Dedifferentiated amniotic fluid mesenchymal stem cell (primary cell): Measurements from ENCODE around the gene LITAF.
"Not testable (repeated sequence)": the region's sequence is repeated elsewhere in the genome, so short reads cannot be mapped to it uniquely, and the experiment has no call there.

Experiments
- DNase-seq: peaks from one replicate; pipeline ENCODE4 v3.0.0-alpha.2; 2016; ENCODE audit errors: extremely low spot score

The LITAF gene

DNA sequence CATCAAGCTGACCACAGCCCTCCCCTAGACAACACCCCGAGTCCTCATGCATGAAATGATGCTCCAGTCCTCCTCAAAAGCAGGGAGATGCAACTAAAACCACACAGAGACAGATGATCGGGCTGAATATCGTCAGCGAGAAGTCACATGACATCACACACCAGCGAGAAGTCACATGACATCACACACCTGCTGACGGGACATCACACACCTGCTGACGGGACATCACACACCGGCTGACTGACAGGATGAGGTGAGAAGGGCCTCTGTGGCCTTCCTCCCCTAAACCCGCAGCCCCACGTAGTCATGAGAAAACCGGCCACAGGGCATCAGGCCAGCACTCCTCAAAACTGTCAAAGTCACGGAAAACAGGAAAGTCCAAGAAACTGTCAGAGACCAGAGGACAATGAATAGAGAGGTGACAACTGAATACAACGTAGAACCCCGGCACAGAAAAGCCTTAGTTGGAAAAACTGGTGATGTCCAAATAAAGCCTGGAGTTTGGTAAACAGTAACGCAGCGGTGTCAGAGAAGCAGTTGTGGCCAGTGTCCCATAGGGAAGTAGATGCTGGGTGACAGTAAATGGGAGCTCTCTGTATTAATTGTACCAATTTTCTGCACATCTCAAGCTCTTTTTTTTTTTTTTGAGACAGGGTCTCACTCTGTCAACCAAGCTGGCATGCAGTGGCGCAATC lies 14.3 kb downstream of the LITAF start:
- DNase-seq = no peak

DNA sequence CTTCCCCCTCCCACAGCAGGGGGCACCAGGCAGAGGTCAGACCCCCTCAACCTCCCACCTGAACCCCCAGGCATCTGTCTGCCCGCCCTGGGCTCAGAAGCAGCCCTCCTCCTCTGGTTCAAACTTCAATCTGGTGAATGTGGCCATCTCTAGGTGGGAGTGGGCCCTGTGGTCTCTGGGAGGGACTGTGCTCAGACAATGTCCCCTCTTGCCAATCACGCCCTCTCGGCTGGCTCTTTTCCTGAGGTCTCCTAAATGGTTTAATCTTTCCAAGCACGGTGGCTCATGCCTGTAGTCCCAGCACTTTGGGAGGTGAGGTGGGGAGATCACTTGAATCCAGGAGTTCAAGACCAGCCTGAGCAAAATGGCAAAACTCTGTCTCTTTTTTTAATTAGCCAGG lies 15.2 kb downstream of the LITAF start:
- DNase-seq = no peak

DNA sequence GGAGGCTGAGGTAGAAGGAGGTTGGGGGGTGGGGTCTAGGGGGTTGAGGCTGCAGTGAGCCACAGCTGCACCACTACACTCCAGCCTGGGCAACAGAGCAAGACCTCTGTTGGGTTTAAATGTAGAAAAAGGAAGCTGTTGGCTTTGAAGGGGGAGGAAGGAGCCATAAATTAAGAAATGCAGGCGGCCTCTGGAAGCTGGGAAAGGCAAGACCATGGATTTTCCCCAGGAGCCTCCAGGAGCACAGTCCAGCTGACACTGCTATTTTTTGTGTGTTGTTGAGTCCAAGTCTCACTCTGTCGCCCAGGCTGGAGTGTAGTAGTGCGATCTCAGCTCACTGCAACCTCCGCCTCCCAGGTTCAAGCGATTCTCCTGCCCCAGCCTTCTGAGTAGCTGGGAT lies 15.9 kb downstream of the LITAF start:
- DNase-seq = no peak

DNA sequence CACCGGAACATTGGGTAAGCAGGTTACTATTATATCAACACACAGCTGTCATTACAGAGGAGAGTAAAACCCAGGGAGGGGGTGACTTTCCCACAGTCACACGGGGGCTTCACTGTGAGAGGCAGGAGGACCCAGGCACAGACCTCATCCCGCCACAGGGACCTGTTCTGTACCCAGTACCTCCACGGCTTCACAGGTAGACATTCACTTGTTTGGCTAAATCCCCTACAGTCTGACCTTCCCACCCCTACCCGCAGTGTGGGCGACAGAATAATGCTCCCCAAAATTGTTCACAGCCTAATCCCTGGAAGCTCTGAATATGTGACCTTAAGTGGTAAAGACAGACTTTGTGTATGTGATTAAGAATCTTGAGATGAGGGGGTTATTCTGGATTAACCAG lies 16.5 kb downstream of the LITAF start:
- no peak for DNase-seq

DNA sequence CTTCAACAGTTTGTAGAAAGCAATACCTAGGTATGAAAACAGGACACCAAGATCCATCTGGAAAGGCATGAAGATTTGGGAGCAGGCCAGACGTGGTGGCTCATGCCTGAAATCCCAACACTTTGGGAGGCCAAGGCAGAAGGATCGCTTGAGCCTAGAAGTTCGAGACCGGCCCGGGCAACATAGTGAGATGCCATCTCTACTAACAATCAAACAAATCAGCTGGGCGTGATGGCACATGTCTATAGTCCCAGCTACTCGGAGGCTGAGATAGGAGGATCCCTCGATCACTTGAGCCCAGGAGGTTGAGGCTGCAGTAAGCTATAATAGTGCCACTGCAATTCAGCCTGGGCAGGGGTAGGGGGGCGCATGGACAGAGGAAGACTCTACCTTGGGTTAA lies 20.3 kb downstream of the LITAF start:
- DNase-seq = no peak

DNA sequence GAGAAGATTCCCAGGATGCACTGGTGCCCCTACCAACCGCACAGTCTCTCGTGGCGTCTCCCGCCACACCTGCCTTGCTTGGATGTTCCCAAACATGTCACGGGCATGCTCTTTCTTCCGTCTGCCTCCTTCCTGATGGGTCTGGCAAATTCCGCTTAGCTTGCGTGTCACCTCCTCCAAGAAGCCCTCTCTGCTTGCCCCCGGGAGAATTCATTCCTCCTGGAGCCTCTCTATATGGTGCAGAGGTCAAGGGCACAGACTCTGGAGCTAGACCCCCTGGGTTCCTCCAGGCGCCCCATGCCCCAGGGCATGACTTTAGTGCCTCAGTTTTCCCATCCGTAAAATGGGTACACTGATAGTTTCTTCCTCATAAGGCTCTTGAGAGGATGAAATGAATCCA lies 21.1 kb downstream of the LITAF start:
- DNase-seq = no peak

DNA sequence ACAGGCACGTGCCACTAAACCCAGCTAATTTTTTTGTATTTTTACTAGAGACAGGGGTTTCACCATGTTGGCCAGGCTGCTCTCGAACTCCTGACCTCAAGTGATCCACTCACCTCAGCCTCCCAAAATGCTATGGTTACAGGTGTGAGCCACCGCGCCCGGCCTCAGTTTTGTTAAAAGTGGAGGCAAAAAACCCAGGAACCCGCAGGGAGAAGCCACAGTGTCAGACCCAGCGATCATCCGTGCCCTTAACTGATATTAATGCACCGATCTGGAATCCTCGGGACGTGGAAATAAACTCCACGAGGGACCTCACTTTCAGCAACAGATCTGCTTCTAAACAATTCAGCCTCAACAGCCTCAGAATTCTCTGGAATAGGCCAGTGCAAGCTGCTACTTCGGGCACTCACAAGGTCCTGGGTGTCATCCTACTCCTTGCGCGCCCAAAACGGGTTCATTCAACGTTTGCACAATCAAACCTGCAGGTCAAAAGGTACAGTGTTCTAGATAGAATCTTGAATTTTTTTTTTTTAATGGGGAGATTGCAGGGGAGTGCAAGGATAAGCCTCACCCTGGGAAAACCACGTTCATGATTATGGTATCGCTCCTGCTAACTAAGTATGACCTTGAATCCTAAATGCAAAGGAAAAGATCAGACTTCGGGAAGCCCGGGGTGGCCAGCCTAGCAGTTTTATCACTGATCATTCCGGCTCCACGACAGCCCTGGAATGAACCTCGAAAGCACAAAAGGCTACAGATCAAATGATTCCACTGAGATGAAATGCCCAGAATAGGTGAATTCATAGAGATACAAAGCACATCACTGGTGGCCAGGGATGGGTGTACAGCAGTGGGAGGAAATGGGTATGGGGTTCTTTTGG lies 22.4 kb downstream of the LITAF start:
- DNase-seq = no peak

DNA sequence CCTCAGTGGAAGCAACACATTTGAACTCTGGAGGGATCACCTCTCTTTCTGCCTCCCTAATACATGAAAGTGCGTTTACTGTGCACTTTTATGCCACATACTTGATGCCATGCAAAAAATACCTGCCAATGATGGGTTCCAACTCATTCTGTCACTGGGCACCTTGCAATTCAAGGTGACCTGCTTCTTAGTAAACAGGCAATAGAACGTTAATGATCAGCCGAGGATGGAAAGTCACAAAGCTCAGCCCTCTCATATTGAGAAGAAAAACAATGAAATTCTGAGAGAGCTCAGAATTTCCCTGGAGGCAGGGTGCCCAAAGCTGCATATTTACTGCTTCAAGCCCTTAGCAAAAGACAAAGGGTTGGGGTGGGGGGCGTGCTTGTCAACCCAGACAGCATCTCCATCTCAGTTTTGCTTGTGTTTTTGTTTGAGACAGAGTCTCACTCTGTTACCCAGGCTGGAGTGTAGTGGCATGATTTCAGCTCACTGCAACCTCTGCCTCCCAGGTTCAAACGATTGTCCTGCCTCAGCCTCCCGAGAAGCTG lies 23.2 kb downstream of the LITAF start:
- DNase-seq = no peak

DNA sequence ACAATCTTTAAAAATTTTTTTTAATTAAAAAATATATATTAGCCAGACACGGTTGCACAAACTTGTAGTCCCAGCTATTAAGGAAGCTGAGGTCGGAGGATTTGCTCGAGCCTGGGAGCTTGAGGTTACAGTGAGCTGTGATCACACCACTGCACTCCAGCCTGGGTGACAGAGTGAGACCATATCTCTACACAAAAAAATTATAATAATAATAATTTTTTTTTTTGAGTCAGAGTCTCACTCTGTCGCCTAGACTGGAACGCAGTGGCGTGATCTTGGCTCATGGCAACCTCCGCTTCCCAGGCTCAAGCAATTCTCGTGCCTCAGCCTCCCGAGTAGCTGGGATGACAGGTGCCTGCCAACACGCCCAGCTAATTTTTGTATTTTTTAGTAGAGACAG lies 23.8 kb downstream of the LITAF start:
- DNase-seq = no peak

DNA sequence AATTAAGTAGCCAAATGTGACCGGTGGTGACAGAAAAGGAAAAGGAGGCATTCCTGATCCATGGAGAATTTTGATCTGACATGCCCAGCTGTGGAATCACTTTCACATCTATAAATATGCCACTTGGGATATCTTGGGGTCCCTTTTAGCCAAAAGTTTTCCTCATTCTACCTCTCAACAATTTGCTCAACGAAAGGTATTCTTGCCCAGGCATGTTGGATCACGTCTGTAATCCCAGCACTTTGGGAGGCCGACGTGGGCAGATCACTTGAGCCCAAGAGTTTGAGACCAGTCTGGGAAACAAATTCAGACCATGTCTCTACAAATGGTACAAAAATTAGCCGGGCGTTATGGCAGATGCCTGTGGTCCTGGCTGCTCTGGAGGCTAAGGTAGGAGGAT lies 24.3 kb downstream of the LITAF start:
- DNase-seq = no peak

DNA sequence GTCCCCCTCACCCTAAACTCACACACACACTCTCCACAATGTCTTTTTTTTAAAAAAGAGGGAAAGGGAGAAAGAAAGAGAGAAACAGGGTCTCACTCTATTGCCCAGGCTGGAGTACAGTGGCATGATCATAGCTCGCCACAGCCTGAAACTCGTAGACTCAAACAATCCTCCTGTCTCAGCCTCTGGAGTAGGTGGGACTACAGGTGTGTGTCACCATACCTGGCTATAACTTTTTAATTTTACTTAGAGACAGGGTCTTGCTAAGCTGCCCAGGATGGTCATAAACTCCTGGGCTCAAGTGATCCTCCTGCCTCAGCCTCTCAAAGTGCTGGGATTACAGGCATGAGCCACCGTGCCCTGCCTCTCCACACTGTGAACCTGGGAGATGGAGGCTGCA lies 24.9 kb downstream of the LITAF start:
- no peak for DNase-seq

DNA sequence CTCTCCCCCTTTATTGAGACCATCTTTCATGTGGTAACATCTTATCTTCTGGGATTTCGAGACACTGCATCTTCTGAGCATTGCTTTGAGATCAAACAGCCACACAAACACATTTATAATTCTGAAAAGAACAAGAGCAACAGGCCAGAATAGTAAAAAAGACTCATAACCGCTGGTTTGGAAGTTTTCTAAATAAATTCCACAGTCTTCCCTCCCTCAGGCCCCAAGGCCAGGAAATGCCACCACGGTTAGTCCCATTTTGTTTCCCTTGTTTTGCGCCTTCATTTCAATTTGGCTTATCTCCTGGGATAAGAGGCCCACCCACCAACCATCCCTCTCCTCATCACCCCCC lies 25.3 kb downstream of the LITAF start:
- no peak for DNase-seq

DNA sequence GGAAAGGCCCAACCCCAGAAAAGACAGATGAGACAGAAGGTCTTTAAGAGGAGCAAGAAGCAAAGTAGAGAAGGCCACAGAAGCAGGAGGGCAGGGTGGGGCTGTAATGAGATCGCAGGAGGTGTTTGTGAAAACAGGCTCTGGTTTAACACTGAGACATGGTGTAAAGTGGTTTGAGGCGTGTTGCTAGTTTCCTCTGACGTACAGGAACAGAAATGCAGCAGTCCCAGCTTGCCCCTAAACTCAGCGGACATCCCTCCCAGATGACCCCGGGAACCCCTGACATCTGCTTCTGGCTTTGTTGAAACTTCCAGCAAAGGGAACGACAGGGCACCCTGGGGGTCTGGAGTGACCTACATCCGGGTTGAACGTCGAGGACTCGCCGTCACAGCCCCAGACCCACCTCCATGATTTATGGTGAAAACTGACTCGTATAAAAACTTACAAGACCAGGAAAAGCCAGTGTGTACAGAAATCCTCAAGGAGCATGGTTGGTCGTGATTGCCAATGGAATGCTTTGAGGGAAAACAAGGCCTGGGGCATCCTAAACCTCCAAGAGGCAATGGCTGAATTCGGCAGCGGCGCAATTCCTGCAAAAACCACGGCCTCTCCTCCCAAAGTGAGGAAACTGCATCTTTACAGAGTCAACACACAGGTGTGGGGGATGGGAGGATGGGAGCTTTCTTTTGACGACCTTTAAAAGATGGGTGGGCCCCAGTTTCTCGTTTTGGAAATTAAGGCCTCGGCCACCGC lies 25.8 kb downstream of the LITAF start:
- DNase-seq = peak; percentile 34

DNA sequence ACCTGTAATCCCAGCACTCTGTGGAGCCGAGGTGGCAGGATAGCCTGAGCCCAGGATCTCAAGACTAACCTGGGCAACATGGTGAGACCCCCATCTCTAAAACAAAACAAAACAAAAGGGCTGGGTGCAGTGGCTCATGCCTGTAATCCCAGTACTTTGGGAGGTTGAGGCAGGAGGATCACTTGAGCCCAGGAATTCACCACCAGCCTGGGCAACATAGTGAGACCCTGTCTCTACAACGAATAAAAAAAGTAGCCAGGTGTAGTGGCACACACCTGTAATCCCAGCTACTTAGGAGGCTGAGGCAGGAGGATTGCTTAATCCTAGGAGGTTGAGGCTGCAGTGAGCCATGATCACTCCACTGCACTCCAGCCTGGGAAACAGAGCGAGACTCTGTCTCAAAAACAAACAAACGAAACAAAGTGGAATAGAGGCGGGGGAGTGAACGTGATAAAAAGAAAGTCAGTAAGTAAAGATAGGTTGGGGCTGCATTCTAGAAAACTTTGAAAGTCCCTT lies 28.4 kb downstream of the LITAF start:
- DNase-seq = not testable (repeated sequence)

DNA sequence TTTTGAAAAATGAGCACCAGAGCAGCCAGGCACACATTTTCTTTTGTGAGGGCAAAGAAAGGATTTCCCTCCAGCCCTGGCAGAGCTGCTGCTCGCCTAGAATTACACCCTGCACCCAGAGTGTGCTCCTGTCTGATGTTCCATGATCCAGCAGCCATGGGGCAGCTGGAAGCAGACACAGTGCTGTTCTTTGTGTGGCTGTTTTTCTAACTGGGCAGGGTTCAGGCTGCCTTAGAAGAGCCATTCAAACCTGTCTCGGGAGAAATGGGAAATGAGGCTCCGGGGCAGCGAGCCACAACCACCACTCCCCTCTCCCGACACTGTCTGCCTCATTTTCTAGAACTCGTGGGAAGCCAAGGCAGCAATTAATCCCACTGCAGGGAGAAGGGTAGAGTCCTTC lies 28.9 kb downstream of the LITAF start:
- DNase-seq = no peak

DNA sequence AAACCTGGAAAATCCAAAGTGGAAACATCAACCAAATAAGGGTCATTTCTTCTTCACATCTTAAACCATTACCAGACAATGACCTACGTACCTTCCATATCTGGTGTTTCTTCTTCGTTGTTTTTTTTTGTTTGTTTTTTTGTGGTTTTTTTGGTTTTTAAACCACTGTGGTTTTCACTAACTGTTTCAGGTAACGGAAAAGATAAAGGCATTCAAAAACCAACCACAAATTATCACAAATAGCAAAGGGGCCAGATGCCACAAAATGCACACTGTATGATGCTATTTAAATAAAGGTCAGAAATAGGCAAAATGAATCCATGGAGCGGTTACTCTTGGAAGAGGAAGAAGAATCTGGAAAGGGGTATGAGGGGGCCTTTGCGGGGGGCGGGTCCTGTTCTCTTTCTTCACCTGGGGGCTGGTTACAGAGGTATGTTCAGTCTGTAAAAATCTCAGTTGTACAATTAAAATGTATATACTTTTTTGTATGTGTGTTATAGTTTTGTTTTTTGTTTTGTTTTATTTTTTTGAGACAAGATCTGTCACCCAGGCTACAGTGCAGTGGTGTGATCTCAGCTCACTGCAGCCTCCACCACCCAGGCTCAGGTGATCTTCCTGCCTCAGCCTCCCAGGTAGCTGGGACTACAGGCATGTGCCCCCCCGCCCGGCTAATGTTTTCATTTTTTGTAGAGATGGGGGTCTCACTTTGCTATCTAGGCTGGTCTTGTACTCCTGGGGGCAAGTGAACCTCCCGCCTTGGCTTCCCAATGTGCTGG lies 29.6 kb downstream of the LITAF start:
- DNase-seq = no peak

DNA sequence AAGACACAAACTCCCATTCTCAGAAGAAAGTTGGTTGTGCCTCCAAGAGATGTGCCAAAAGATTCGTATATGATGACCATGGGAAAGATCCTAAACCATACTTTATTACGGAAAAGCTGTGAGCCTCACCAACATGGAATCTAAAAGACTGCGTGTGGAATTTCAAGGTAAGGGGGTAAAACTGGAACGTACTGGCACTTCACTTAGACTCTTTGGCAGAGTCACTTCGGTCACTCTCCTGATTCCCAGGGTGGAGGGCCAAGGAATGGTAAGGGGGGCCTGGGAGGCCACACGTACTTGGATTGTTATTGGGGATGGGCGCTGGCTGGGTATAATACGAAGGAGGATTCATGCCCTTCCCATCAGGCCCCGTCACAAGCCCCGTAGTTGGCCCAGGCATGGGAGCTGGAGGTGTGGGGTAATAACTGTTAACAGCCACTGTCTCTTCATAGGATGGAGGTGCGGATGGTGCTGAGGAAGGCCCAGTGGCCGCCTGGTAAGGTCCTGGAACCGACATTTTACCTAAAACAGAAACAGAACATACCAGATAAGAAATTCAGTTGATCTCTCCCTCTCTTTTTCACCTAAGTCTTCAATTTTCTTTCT lies 30.4 kb downstream of the LITAF start:
- no peak for DNase-seq

DNA sequence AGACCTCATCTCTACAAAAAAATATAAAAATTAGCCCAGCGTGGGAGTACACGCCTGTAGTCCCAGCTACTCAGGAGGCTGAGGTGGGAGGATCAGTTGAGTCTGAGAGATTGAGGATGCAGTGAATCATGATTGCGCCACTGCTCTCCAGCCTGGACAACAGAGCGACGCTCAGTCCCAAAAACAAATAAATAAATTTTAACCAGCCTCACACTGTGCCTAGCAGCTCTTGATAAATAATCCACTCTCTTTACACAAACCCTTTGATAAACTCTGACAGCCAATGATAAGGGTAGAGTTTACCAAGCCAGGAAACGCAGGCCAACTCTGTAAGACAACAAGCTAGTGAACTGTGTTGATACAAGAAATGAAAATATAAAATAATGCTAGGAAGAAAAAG lies 32.7 kb downstream of the LITAF start:
- DNase-seq = no peak

DNA sequence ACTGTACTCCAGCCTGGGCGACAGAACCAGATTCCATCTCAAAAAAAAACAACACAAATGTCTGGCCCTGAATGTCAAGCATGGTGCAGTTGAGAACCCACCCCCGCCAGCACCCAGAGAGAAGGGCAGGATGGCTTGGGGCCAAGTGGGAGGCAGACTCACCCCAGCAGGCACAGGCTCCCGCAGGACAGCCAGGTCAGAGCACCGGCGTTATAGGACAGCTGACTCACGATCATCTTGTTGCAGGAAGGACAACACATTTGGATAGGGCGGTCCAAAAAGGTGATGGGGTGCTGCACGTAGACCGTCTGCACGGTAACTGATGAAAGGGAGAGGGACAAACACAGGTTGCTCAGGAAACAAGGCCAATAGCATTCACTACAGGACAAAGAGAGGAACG lies 33.3 kb downstream of the LITAF start:
- DNase-seq = no peak

DNA sequence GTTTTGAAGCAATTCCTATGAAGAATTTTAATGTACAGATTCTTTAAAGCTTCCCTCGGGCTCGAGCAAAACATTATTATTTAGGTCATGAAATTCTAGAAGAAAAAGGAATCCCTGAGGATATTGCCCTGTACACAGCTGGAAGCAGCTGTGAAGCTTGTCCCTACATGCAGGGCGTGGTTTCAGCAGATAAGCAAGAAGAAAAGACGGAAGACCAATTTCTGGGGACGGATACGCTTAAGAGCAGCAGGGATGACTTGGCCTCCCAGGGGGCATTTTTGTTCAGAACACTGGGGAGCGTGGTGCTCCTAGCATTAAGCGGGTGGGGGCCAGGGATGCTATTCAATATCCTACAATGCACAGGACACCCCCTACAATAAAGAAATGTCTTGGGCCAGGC lies 34.3 kb downstream of the LITAF start:
- DNase-seq = no peak

DNA sequence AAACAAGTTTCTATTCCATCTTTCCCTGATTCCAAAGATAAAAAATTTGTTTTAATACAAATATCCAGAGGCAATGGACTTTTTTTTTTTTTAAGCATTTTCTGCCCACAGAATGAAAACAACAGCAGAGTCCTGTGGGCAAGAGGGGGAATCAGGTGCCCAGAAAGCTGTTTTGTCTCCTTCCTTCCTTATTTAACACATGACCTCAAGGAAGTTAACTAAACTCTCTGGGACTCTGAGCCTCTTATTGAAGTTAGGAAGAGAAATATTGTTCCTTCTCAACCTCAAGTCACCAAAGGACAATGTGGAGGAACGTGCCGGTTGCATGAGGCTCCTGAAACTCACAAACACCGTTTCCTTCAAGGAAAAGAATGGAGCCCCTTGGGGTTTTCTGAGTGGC lies 34.9 kb downstream of the LITAF start:
- DNase-seq = no peak
